ENCODE data around the gene UNC5CL. TPM values are rescaled to one million over a fixed set of nuclear protein-coding genes. Genes with fewer than 3 reads are reported as not detected.

Gene UNC5CL
- 0.12 TPM in 1 of 2 replicates, not detected in the other for total RNA-seq

GRCh38 chr6:41039060-41039998 lies at the start of gene UNC5CL:
UNC5CL (minus strand) TSS chr6:41039221; CDS start chr6:41035074, 4,147 bp downstream.

GRCh38 chr6:41072836-41073202 lies 33.8 kb upstream of the UNC5CL start, which contains the start of gene NFYA:
NFYA (plus strand) TSS chr6:41072974; CDS start chr6:41079090, 6,116 bp downstream.

GRCh38 chr6:41071923-41072835 lies 33.2 kb upstream of the UNC5CL start, which contains the start of gene OARD1:
OARD1 (minus strand) TSS chr6:41072356; CDS start chr6:41071634, 722 bp downstream.

GRCh38 chr6:41053041-41053440 lies 14.0 kb upstream of the UNC5CL start, which contains the start of gene APOBEC2:
APOBEC2 (plus strand) TSS chr6:41053202; CDS start chr6:41053348, 146 bp downstream.

GRCh38 chr6:41042226-41043055 lies 3.4 kb upstream of the UNC5CL start, which contains the start of gene TSPO2:
TSPO2 (plus strand) TSS chr6:41042467; CDS start chr6:41042986, 519 bp downstream.

Other genes starting within 250 kb of the UNC5CL start
- gene TSPO2, start 3.2 kb upstream of the UNC5CL start, total RNA-seq: not detected in 2 replicates
- not detected in 2 replicates for gene APOBEC2, start 14.0 kb upstream of the UNC5CL start, total RNA-seq
- gene OARD1, start 33.1 kb upstream of the UNC5CL start, total RNA-seq: 2.8 and 3.2 TPM in 2 replicates
- 9.5 and 12.3 TPM in 2 replicates for gene NFYA, start 33.8 kb upstream of the UNC5CL start, total RNA-seq
- not detected in 2 replicates for gene TREML1, start 115.1 kb upstream of the UNC5CL start, total RNA-seq
- 0.16 TPM in 1 of 2 replicates, not detected in the other for gene TREM2, start 123.9 kb upstream of the UNC5CL start, total RNA-seq
- not detected in 2 replicates for gene TREML2, start 161.9 kb upstream of the UNC5CL start, total RNA-seq
- not detected in 2 replicates for gene TREML4, start 189.1 kb upstream of the UNC5CL start, total RNA-seq
- not detected in 2 replicates for gene TREM1, start 247.5 kb upstream of the UNC5CL start, total RNA-seq

Data from hair follicle dermal papilla cell (primary cell).